ENCODE measurements around the gene CNTRL. TPM values are rescaled to one million over a fixed set of nuclear protein-coding genes. Genes with fewer than 3 reads are reported as not detected.

CNTRL gene
- total and polyA plus RNA-seq, 2 of the 8 experiments (the other 6 are each of a cell fraction or from before 2014, with no cell fraction given) = 5.1 to 13.9 TPM

GRCh38 chr9:121050128-121050988 is 24.4 kb upstream of the CNTRL start, which contains the start of gene C5 (continued):
- TF ChIP-seq GABPA (IDR thresholded peaks at IDR 0.05; ENCODE audit: borderline replicate concordance, insufficient read depth, low read length) = no peak
